Epithelial cell of alveolus of lung (primary cell): ENCODE results near the gene NPB. TPM values are rescaled to one million over a fixed set of nuclear protein-coding genes. Genes with fewer than 3 reads are reported as not detected.

ENCODE experiments used
- total RNA-seq: library from RNA; depleted of rRNA; stranded (reverse); fragments of >200 nt; gene quantifications from 2 replicates; pipeline ENCODE4 v1.2.1, GENCODE V29; 2015

Gene NPB
- total RNA-seq: 0.26 and 0.48 TPM in 2 replicates

DNA sequence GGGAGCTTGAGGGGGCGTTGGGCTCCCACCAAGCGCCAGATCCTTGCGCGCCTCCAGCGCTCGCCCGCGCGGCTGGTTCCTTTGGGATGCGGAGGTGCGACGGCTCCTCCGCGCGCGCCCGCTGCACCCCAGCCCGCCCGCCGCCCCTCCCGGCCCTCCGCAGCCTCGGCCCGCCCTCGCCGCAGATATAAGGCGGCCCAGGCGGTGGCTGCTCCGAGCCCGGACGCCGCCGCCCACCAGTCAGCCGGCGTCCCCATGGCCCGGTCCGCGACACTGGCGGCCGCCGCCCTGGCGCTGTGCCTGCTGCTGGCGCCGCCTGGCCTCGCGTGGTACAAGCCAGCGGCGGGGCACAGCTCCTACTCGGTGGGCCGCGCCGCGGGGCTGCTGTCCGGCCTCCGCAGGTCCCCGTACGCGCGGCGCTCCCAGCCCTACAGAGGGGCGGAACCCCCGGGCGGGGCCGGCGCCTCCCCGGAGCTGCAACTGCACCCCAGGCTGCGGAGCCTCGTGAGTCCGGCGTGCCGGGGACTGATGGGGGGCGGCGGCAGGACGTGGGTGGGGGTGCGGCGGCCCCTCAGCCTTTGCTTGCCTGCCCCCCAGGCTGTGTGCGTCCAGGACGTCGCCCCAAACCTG is at the start of gene NPB:
Gene NPB, plus strand, starts transcription at position 216 of the 630 bp plus-strand sequence. Its CDS starts 40 bp downstream, at position 256.

DNA sequence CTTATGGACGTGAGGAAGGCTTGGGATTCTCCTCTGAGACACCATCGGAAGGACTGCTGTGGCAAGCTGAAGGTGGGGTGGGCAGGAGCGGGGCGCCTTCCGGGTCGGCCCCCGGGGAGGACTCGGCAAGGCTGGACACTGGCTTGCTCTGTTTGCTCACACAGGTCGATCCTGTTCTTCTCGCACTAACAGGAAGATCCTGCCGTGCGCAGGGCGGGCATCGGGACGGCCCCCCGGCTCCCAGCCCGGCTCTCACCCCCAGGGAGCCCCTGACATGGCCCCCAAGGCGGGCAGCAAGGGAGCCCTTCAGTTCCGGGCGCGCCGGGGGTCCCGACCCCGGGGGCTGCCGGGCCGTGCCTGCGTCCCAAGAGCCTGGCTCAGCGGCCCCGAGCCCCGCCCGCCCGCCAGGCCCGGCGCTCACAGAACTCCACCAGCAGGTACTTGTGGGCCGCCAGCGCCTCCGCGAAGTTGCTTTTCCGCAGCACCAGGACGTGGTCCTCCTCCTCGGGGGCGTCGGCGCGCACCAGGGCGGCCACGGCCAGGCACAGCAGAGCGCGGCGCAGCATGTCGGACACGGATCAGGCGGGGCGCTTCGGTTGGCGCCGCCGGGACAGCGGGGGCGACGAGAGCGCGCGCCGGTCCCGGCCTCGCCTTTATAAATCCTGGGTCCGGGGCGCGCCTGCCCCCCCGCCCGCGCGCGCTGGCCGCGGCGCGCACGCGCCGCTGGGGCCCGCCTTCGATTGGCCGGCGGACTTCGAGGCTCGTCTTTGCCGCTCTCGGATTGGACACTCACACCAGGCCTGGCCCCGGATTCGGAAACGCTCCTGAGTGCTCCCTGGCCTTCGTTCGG is 41.9 kb upstream of the NPB start, which contains the start of gene P4HB:
Gene P4HB, minus strand, starts transcription at position 630 of the 850 bp plus-strand sequence. Its CDS starts 64 bp downstream, at position 566.

DNA sequence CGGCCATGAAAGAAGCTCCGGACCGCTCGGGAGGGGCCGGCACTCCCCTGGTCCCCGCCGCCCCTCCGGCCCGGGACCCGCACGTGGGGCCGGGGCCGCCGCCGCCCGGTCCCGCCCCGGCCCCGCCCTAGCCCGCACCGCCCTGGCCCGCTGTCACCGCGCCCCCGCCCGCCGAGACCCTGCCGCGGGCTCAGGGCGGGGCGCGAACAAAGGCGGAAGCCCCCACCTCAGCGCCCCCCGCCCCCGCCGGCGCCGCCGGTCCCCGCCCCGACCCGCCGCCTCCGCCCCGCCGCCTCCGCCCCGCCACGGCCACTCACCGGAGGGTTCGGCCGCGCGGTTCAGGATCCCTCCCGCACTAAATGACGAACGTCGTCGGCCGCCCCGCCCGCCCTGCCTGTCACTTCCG is 31.1 kb upstream of the NPB start, which contains the start of gene ARHGDIA:
Gene ARHGDIA, minus strand, starts transcription at position 357 of the 406 bp plus-strand sequence. CDS start 1,407 bp downstream, outside the sequence.

DNA sequence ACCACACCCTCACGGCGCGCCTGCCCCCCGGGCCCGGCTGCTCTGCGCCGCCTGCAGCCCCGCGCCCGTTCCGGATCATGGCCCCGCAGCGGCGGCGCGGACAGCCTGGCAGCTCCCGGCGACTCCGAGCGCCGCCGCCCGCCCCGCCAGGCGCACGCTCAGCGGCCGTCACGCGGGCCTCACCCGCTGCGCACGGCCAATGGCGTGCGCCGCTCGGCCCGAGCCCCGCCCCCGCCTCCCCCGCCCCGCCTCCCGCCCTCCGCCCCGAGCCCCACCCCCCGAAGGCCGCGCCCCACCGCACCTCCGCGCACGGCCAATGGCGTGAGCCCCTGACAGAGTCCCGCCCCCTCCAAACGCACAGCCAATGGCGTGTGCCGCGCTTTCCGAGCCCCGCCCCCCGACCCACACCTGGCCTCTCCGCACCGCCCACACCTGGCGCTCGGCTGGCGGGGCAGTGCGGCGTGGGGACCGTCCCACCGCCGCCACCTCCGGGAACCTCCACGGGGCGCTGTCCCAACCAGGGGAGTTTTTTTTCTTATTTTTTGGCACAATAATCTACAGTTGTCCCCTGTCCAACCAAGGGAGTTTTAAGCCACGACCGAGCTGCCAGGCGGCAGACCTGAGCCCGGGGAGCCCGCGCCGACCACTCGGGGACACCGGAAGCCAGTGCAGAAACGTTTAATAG is 9.4 kb downstream of the NPB start, which contains the start of gene PCYT2:
Gene PCYT2, minus strand, starts transcription at position 123 of the 685 bp plus-strand sequence. Its CDS starts 44 bp downstream, at position 79.

DNA sequence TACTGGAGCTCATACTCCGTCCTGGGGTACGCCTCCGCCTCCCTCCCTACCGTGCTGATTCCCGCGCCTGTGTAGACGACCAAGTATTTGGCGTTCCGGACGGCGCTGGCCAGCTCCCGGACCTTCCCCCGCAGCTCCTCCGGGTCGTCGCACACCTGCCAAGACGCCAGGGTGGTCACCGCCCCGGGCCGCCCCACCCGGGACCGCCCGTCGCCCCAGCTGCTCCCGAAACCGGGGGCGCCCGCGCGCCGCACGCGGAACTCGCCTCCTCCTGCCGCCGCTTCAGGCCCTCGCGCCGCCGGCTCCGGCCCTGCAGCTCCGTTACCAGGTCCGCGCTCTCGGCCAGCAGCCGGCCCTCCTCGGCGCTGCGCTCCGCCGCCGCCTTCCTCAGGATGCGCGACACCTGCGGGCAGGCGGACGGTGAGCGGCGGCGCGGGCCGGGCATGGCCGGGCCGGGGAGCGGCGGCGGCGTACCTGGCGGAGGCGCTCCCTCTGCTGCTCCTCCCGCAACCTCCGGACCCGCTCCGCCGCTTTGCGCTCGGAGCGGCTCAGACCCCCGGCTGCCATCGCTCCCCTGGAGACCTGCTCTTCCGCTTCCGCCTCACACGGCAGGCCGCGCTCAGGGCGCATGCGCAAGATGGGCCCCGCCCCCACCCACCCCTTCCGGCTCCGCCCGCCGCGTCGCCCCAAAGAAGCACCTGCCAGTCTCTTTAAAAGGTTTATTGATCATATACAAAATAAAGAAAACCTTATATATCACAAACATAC is 15.7 kb downstream of the NPB start, which contains the start of gene SIRT7:
Gene SIRT7, minus strand, starts transcription at position 612 of the 768 bp plus-strand sequence. Its CDS starts 45 bp downstream, at position 567.

DNA sequence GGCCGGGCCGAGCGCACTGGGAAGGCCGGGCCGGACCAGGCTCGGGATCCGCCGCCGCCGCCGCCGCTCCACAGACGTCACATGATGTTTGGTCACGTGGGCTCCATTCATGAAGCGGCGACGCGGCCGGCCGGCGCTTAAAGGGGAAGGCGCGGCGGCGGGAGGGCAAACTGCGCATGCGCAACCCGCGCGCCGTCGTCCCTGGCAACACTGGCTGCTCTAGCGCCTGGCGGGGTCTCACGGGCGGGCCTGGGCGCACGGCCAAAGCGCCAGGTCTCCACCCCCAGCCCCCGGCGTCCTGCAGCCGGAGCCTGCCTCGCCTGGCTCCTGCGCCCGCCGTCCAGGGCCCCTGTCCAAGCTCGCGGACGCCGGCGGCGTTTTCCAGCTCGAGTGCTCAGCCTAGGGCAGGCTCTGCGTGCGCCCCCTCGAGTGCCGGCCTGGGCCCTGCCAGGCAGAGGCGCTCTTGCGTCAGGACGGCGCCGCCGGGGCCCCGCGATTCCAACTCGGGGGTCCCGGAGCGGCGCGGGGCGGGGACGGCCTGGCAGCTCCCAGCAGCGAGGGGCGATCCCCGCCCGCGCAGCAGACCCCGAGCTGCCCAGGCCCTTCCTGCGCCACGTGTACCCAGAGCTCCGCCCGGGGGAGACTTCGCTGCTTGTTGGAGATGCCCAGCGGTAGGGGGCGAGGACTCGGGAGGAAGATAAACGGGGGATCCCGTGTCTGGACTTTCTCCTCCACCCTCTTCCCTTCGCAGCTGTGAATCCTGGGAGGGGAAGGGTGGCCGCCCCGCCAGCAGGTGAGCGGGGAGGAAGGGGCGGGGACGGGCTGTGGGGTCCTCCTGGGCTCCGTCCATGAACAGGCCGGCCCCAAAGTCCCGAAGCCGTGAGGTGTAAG is 25.9 kb downstream of the NPB start, which contains the start of gene MAFG:
Gene MAFG, minus strand, starts transcription at position 83 of the 891 bp plus-strand sequence. CDS start 4,550 bp downstream, outside the sequence.

DNA sequence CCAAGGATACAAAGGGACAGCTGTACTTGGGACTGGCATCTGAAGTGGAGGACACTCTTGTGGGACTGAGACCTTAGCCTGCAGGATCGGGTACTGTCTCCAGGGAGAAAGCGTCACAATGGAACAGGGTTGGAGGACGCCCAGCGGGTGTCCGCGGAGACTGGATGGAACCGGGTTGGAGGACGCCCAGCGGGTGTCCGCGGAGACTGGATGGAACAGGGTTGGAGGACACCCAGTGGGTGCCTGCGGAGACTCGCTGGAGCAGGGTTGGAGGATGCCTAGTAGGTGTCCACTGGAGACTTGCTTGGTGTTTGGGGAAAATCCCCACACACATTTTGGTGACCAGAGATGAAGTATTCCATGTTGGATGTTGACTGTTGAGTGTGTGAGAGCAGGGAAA is 45.2 kb downstream of the NPB start, which contains the start of gene MYADML2:
Gene MYADML2, minus strand, starts transcription at position 45 of the 400 bp plus-strand sequence. CDS start 5,492 bp downstream, outside the sequence.

Other genes with a start within 250 kb of the NPB start
- 1.4 TPM in 1 of 2 replicates, not detected in the other for gene PDE6G, start 245.7 kb upstream of the NPB start, total RNA-seq
- 40.5 and 54.7 TPM in 2 replicates for gene OXLD1, start 235.6 kb upstream of the NPB start, total RNA-seq
- 15.6 and 17.5 TPM in 2 replicates for gene CCDC137, start 235.5 kb upstream of the NPB start, total RNA-seq
- 39.3 and 59.9 TPM in 2 replicates for gene ARL16, start 218.4 kb upstream of the NPB start, total RNA-seq
- gene HGS, start 218.2 kb upstream of the NPB start, total RNA-seq: 72.2 and 89.6 TPM in 2 replicates
- gene MRPL12, start 198.9 kb upstream of the NPB start, total RNA-seq: 46.4 and 93.5 TPM in 2 replicates
- gene SLC25A10, start 190.0 kb upstream of the NPB start, total RNA-seq: 15.3 and 22.8 TPM in 2 replicates
- gene GCGR, start 98.1 kb upstream of the NPB start, total RNA-seq: not detected in 2 replicates
- gene MCRIP1, start 68.9 kb upstream of the NPB start, total RNA-seq: 69.5 and 121 TPM in 2 replicates
- not detected in 2 replicates for gene PPP1R27, start 67.2 kb upstream of the NPB start, total RNA-seq
- gene P4HB, start 41.7 kb upstream of the NPB start, total RNA-seq: 1,783 and 2,221 TPM in 2 replicates
- 143 and 305 TPM in 2 replicates for gene ARHGDIA, start 30.9 kb upstream of the NPB start, total RNA-seq
- gene ALYREF, start 10.7 kb upstream of the NPB start, total RNA-seq: 47.7 and 158 TPM in 2 replicates
- 147 and 313 TPM in 2 replicates for gene ANAPC11, start 10.5 kb upstream of the NPB start, total RNA-seq
- gene PCYT2, start 9.2 kb downstream of the NPB start, total RNA-seq: 19.0 and 74.9 TPM in 2 replicates
- 11.1 and 20.7 TPM in 2 replicates for gene SIRT7, start 15.9 kb downstream of the NPB start, total RNA-seq
- 12.1 and 15.1 TPM in 2 replicates for gene MAFG, start 25.5 kb downstream of the NPB start, total RNA-seq
- 54.9 and 180 TPM in 2 replicates for gene PYCR1, start 35.1 kb downstream of the NPB start, total RNA-seq
- not detected in 2 replicates for gene MYADML2, start 45.0 kb downstream of the NPB start, total RNA-seq
- gene NOTUM, start 58.9 kb downstream of the NPB start, total RNA-seq: 0.13 and 0.48 TPM in 2 replicates
- 15.5 and 15.8 TPM in 2 replicates for gene ASPSCR1, start 75.4 kb downstream of the NPB start, total RNA-seq
- gene CENPX, start 120.6 kb downstream of the NPB start, total RNA-seq: 29.1 and 76.7 TPM in 2 replicates
- 9.8 and 15.6 TPM in 2 replicates for gene LRRC45, start 121.1 kb downstream of the NPB start, total RNA-seq
- 25.0 and 38.6 TPM in 2 replicates for gene RAC3, start 129.4 kb downstream of the NPB start, total RNA-seq
- gene DCXR, start 135.5 kb downstream of the NPB start, total RNA-seq: 79.3 and 86.3 TPM in 2 replicates
- 46.9 and 63.2 TPM in 2 replicates for gene RFNG, start 149.6 kb downstream of the NPB start, total RNA-seq
- 116 and 126 TPM in 2 replicates for gene GPS1, start 149.7 kb downstream of the NPB start, total RNA-seq
- 30.9 and 37.4 TPM in 2 replicates for gene DUS1L, start 163.6 kb downstream of the NPB start, total RNA-seq
- gene FASN, start 196.0 kb downstream of the NPB start, total RNA-seq: 57.2 and 289 TPM in 2 replicates